Stomach (tissue), 4 donors: ENCODE measurements around the gene ZNF582.

ENCODE experiments used
- CTCF ChIP-seq, 7 experiments: fragments of 450-650 bp in 4 of 7; fragments of 200-600 bp in 3 of 7; sonication (generic) in 3 of 7; IDR thresholded peaks; one replicate each; pipeline ENCODE4 v1.5.1; 2016 to 2019; ENCODE audit warnings: antibody characterized with exemption in 7 of 7, control low read depth in 2 of 7, mild to moderate bottlenecking in 1 of 7
- EP300 ChIP-seq: sonication (generic); formaldehyde crosslinking; IDR thresholded peaks from one replicate; pipeline ENCODE4 v1.6.1; 2017; ENCODE audit warnings: antibody characterized with exemption
- POLR2A ChIP-seq, 4 donors: fragments of 450-650 bp; IDR thresholded peaks; one replicate each; pipeline ENCODE4 v1.6.1; 2016; ENCODE audit warnings: antibody characterized with exemption in 4 of 4, control low read depth in 2 of 4, mild to moderate bottlenecking in 1 of 4, moderate library complexity in 1 of 4
- POLR2AphosphoS5 ChIP-seq, 3 donors: sonication (generic); formaldehyde crosslinking; IDR thresholded peaks; one replicate each; pipeline ENCODE4 v1.6.1; 2016; ENCODE audit warnings: antibody characterized with exemption in 3 of 3

- TF ChIP-seq CTCF (IDR thresholded peaks at IDR 0.05) (no peak), POLR2A (IDR thresholded peaks at IDR 0.05) (no peak), EP300 (no peak), POLR2AphosphoS5 (IDR thresholded peaks at IDR 0.05) (no peak)
These were observed 30.1 kb upstream of the ZNF582 start for GRCh38 chr19:56423276-56423984.
